Measurements from ENCODE around the gene MYO1D. TPM values are rescaled to one million over a fixed set of nuclear protein-coding genes. Genes with fewer than 3 reads are reported as not detected.

Gene MYO1D
- total RNA-seq, 1 experiment from 2014 or later: 206 TPM

DNA sequence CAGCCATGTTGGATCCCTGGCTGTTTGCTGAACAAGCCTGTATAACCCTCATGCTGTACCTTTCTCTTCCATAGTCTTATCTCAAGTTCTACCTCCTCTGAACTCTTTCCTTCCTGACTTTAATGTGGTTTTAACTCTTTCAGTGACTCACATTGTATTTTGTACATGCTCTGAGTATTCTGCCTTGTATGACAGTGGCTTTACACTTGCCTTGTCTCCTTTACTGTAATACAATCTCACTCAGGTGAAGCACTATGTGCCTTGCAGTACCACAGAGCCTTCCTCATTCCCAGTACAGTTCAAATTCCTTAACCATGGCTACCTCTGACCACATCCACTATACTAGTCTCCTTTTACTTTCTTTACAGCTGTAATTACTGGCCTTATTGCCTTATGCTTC, 418.6 kb downstream of the MYO1D start:
- no peaks in the 10 kb centered on the region for H3K9me3 ChIP-seq
- no peak for DNase-seq
- H3K36me3 ChIP-seq (ENCODE audit: control insufficient read depth, insufficient read depth, low read length): peaks cover 3% of the 10 kb centered on the region
- H3K36me3 Mint-ChIP-seq (ENCODE audit: insufficient read depth, unreplicated experiment): peaks cover 92% of the 10 kb centered on the region
- CTCF ChIA-PET: no interaction called here
- no peak overlapping the region for H3K27ac Mint-ChIP-seq (ENCODE audit: unreplicated experiment)
- TF ChIP-seq, protein P1, sequence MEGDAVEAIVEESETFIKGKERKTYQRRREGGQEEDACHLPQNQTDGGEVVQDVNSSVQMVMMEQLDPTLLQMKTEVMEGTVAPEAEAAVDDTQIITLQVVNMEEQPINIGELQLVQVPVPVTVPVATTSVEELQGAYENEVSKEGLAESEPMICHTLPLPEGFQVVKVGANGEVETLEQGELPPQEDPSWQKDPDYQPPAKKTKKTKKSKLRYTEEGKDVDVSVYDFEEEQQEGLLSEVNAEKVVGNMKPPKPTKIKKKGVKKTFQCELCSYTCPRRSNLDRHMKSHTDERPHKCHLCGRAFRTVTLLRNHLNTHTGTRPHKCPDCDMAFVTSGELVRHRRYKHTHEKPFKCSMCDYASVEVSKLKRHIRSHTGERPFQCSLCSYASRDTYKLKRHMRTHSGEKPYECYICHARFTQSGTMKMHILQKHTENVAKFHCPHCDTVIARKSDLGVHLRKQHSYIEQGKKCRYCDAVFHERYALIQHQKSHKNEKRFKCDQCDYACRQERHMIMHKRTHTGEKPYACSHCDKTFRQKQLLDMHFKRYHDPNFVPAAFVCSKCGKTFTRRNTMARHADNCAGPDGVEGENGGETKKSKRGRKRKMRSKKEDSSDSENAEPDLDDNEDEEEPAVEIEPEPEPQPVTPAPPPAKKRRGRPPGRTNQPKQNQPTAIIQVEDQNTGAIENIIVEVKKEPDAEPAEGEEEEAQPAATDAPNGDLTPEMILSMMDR (IDR thresholded peaks at IDR 0.05; ENCODE audit: insufficient read depth in 1 of 2, low read depth in 1 of 2, low read length in 1 of 2, severe bottlenecking in 1 of 2, unreplicated experiment in 1 of 2): no peak
- no peaks in the 10 kb centered on the region for H3K4me1 ChIP-seq
- intact Hi-C loops (cut with micrococcal nuclease; ENCODE audit: unreplicated experiment): no loop called here
- H3K4me3 Mint-ChIP-seq (ENCODE audit: unreplicated experiment): no peak overlapping the region
- H3K27me3 ChIP-seq (replicated peaks; ENCODE audit: control insufficient read depth, insufficient read depth, low read length): no peaks in the 10 kb centered on the region
- POLR2A ChIA-PET: interaction anchor here (0.6 kb wide), 1 partner anchor 14 kb away, joined by 3 read pairs; no protein-coding TSS in a partner anchor
- no peak overlapping the region for H3K4me3 ChIP-seq (ENCODE audit: low read depth, low read length)
- BruUV-seq (replicated peaks): no TSS peak
- H3K4me1 Mint-ChIP-seq (ENCODE audit: low read depth, unreplicated experiment): no peaks in the 10 kb centered on the region
- H3K27me3 Mint-ChIP-seq (ENCODE audit: insufficient read depth, unreplicated experiment): no peaks in the 10 kb centered on the region
- no peaks in the 10 kb centered on the region for H3K9me3 Mint-ChIP-seq (ENCODE audit: unreplicated experiment)

DNA sequence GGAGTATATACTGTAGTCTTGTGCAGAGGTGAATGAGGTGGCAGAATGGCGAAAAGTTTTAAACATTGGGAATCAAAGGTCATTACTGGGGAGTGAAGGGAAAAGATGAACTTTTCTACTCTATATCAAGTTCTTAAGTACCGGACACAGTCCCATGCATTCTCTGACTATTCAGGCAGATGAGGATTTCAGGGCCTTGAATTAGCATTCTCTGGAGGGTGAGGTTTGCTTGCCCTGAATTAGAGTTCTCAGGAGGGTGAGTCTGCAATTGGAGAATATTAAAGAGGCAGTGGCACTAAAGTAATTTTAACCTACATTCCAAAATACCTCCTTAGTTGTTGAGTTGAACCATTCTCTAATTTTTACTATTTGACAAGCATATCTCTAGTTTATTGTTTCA, 423.6 kb downstream of the MYO1D start:
- no TSS peak for BruUV-seq (replicated peaks)
- H3K4me3 Mint-ChIP-seq (ENCODE audit: unreplicated experiment): no peak overlapping the region
- no peak for DNase-seq
- no peak overlapping the region for H3K27ac Mint-ChIP-seq (ENCODE audit: unreplicated experiment)
- ChIA-PET POLR2A (no interaction called here), CTCF (no interaction called here)
- peaks cover 96% of the 10 kb centered on the region for H3K36me3 Mint-ChIP-seq (ENCODE audit: insufficient read depth, unreplicated experiment)
- no peaks in the 10 kb centered on the region for H3K9me3 ChIP-seq
- no peaks in the 10 kb centered on the region for H3K27me3 ChIP-seq (replicated peaks; ENCODE audit: control insufficient read depth, insufficient read depth, low read length)
- H3K9me3 Mint-ChIP-seq (ENCODE audit: unreplicated experiment): no peaks in the 10 kb centered on the region
- TF ChIP-seq, protein P1 (IDR thresholded peaks at IDR 0.05; ENCODE audit: insufficient read depth in 1 of 2, low read depth in 1 of 2, low read length in 1 of 2, severe bottlenecking in 1 of 2, unreplicated experiment in 1 of 2): no peak
- no peak overlapping the region for H3K4me3 ChIP-seq (ENCODE audit: low read depth, low read length)
- peaks cover 1% of the 10 kb centered on the region for H3K36me3 ChIP-seq (ENCODE audit: control insufficient read depth, insufficient read depth, low read length)
- H3K4me1 Mint-ChIP-seq (ENCODE audit: low read depth, unreplicated experiment): no peaks in the 10 kb centered on the region
- H3K4me1 ChIP-seq: no peaks in the 10 kb centered on the region
- intact Hi-C loops (cut with micrococcal nuclease; ENCODE audit: unreplicated experiment): no loop called here
- H3K27me3 Mint-ChIP-seq (ENCODE audit: insufficient read depth, unreplicated experiment): no peaks in the 10 kb centered on the region

DNA sequence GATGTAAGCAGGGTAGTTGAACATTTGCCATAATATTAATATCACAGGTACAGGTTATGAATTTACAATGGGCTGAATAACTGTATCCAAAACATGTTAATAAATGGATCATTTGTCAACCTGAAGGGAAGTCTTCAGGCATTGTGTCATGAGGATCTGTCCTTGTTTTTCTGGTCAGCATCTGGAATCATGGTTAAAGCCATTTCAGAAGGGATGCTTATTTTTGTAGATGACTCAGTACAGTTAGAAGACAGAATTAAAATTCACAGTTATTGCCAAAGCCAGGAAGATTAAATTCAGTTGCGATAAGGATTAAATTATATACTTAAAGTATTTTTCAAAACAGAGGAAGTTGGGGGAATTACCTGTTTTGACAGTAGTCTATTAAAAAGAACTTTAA, 424.6 kb downstream of the MYO1D start:
- no peaks in the 10 kb centered on the region for H3K27me3 ChIP-seq (replicated peaks; ENCODE audit: control insufficient read depth, insufficient read depth, low read length)
- Mint-ChIP-seq H3K4me1 (ENCODE audit: low read depth, unreplicated experiment) (no peaks in the 10 kb centered on the region), H3K27ac (ENCODE audit: unreplicated experiment) (no peak overlapping the region), H3K27me3 (ENCODE audit: insufficient read depth, unreplicated experiment) (no peaks in the 10 kb centered on the region), H3K9me3 (ENCODE audit: unreplicated experiment) (no peaks in the 10 kb centered on the region), H3K36me3 (ENCODE audit: insufficient read depth, unreplicated experiment) (peaks cover 96% of the 10 kb centered on the region), H3K4me3 (ENCODE audit: unreplicated experiment) (no peak overlapping the region)
- peaks cover 1% of the 10 kb centered on the region for H3K36me3 ChIP-seq (ENCODE audit: control insufficient read depth, insufficient read depth, low read length)
- no peak for DNase-seq
- BruUV-seq (replicated peaks): no TSS peak
- ChIA-PET POLR2A (no interaction called here), CTCF (no interaction called here)
- H3K4me1 ChIP-seq: no peaks in the 10 kb centered on the region; the same call in 1 of the 2 replicates
- H3K4me3 ChIP-seq (ENCODE audit: low read depth, low read length): no peak overlapping the region
- intact Hi-C loops (cut with micrococcal nuclease; ENCODE audit: unreplicated experiment): no loop called here
- H3K9me3 ChIP-seq: no peaks in the 10 kb centered on the region
- TF ChIP-seq, protein P1 (IDR thresholded peaks at IDR 0.05; ENCODE audit: insufficient read depth in 1 of 2, low read depth in 1 of 2, low read length in 1 of 2, severe bottlenecking in 1 of 2, unreplicated experiment in 1 of 2): no peak
